GM10266 (cell line): ENCODE results near the gene CYP4F3.

Experiments used
- DNase-seq: peaks from one replicate; pipeline ENCODE4 v3.0.0; 2012; ENCODE audit errors: extremely low spot score
- CTCF ChIP-seq: IDR thresholded peaks from 2 replicates; pipeline ENCODE4 v1.5.1; 2012; ENCODE audit warnings: mild to moderate bottlenecking, low read depth; ENCODE audit not compliant: control insufficient read depth, insufficient read depth; ENCODE audit errors: missing control alignments

CYP4F3 gene

GRCh38 chr19:15683411-15683810 lies 42.7 kb downstream of the CYP4F3 start:
- TF ChIP-seq CTCF = no peak
- DNase-seq = no peak

GRCh38 chr19:15684828-15685227 lies 44.1 kb downstream of the CYP4F3 start:
- no peak for TF ChIP-seq CTCF
- no peak for DNase-seq

GRCh38 chr19:15696654-15697194 lies 56.0 kb downstream of the CYP4F3 start:
- DNase-seq = no peak
- TF ChIP-seq CTCF = no peak

GRCh38 chr19:15701757-15702533 lies 61.2 kb downstream of the CYP4F3 start:
- DNase-seq = no peak
- TF ChIP-seq CTCF = no peak

- DNase-seq = no peak
- no peak for TF ChIP-seq CTCF
These were observed 61.8 kb downstream of the CYP4F3 start for GRCh38 chr19:15702534-15702930.
